Gastrocnemius medialis (tissue), 4 donors: ENCODE data around the gene SNAPC4. TPM values are rescaled to one million over a fixed set of nuclear protein-coding genes. Genes with fewer than 3 reads are reported as not detected.

ENCODE experiments used
- ATAC-seq, 2 donors: fragments of 150-250 bp; one replicate each; pipeline ENCODE4 v1.9.1; 2016
- DNase-seq, 2 donors: peaks; one replicate each; pipeline ENCODE4 v3.0.0-alpha.2; 2019
- H3K27ac ChIP-seq, 4 donors: fragments of 200-600 bp; sonication (generic); 1 replicate in 1 of 4; 2 replicates in 3 of 4; pipeline ENCODE4 v1.5.1; 2016 to 2018; ENCODE audit warnings: mild to moderate bottlenecking in 2 of 4, moderate library complexity in 1 of 4
- H3K27me3 ChIP-seq, 3 donors: fragments of 200-600 bp; sonication (generic) in 2 of 3; 1 replicate in 1 of 3; 2 replicates in 2 of 3; pipeline versions ENCODE4 v1.5.1 to v1.6.0; 2016 to 2019; ENCODE audit warnings: mild to moderate bottlenecking in 1 of 3, moderate library complexity in 1 of 3
- H3K36me3 ChIP-seq, 2 donors: fragments of 200-600 bp; sonication (generic) in 1 of 2; one replicate each; pipeline ENCODE4 v1.5.1; 2017 to 2018
- H3K4me1 ChIP-seq, 2 donors: fragments of 200-600 bp; sonication (generic) in 1 of 2; one replicate each; pipeline ENCODE4 v1.5.1; 2016 to 2017; ENCODE audit warnings: mild to moderate bottlenecking in 2 of 2
- H3K4me3 ChIP-seq, 4 donors: fragments of 200-600 bp; sonication (generic) in 3 of 4; 1 replicate in 1 of 4; 2 replicates in 3 of 4; pipeline ENCODE4 v1.5.1; 2016 to 2019; ENCODE audit warnings: mild to moderate bottlenecking in 2 of 4
- H3K9me3 ChIP-seq, 3 donors: fragments of 200-600 bp; sonication (generic) in 2 of 3; 1 replicate in 1 of 3; 2 replicates in 2 of 3; pipeline ENCODE4 v1.5.1; 2016 to 2019
- CTCF ChIP-seq, 5 experiments: fragments of 450-650 bp in 3 of 5; fragments of 200-600 bp in 2 of 5; sonication (generic) in 2 of 5; IDR thresholded peaks in 4 of 5; conservative IDR thresholded peaks in 1 of 5; 1 replicate in 4 of 5; 2 replicates in 1 of 5; pipeline ENCODE4 v1.5.1; 2016 to 2019; ENCODE audit warnings: antibody characterized with exemption in 5 of 5, mild to moderate bottlenecking in 3 of 5, moderate library complexity in 3 of 5
- POLR2A ChIP-seq, 2 donors: fragments of 450-650 bp; IDR thresholded peaks; one replicate each; pipeline ENCODE4 v1.6.1; 2017; ENCODE audit warnings: antibody characterized with exemption in 2 of 2, mild to moderate bottlenecking in 2 of 2, moderate library complexity in 2 of 2
- in situ Hi-C, 4 donors: fragments of 200-750 bp; cut with MboI; loops; one replicate each; pipeline versions ENCODE4 v1.15.0 to v1.8.0; 2017; ENCODE audit warnings: low sequenced_read_pairs in 4 of 4
- intact Hi-C: fragments of 100-400 bp; cut with DNase I; formaldehyde crosslinking; loops from one replicate; pipeline ENCODE4 v1.15.1; 2023; ENCODE audit warnings: low total_unique reads
- total RNA-seq, 4 donors: library from RNA; depleted of rRNA; stranded (reverse); fragments of >200 nt; gene quantifications; one replicate each; pipeline versions ENCODE4 v1.1.0 to v1.2.3, GENCODE V29; 2016

SNAPC4 gene
- total RNA-seq, 4 donors from 2014 or later: 2.3 to 6.0 (median 3.9) TPM

- H3K4me1 ChIP-seq: no peaks in the 10 kb centered on the region
- ATAC-seq: no peak
- no peak for DNase-seq
- in situ Hi-C loops: no loop called here
- H3K4me3 ChIP-seq: no peak overlapping the region
- H3K36me3 ChIP-seq: peaks cover 0 to 68% of the 10 kb centered on the region in 2 donors
- H3K27ac ChIP-seq: no peak overlapping the region
- no peak for TF ChIP-seq POLR2A (IDR thresholded peaks at IDR 0.05)
- no peak for TF ChIP-seq CTCF (IDR thresholded peaks at IDR 0.05 in 4 of 5, conservative IDR thresholded peaks at IDR 0.05 in 1 of 5)
- H3K27me3 ChIP-seq: no peaks in the 10 kb centered on the region
- no peaks in the 10 kb centered on the region for H3K9me3 ChIP-seq
- intact Hi-C loops: no loop called here
Measured at GRCh38 chr9:136392538-136393449, 7.2 kb downstream of the SNAPC4 start.

- Histone ChIP-seq H3K36me3 (peaks cover 0 to 73% of the 10 kb centered on the region in 2 donors), H3K9me3 (no peaks in the 10 kb centered on the region), H3K4me3 (no peak overlapping the region), H3K27ac (no peak overlapping the region), H3K4me1 (no peaks in the 10 kb centered on the region), H3K27me3 (no peaks in the 10 kb centered on the region)
- no peak for TF ChIP-seq POLR2A (IDR thresholded peaks at IDR 0.05)
- TF ChIP-seq CTCF (IDR thresholded peaks at IDR 0.05 in 4 of 5, conservative IDR thresholded peaks at IDR 0.05 in 1 of 5): no peak
- intact Hi-C loops: no loop called here
- no peak for ATAC-seq
- in situ Hi-C loops: no loop called here
- no peak for DNase-seq
Measured at GRCh38 chr9:136391737-136392537, 8.0 kb downstream of the SNAPC4 start.

- Histone ChIP-seq H3K9me3 (no peaks in the 10 kb centered on the region), H3K4me3 (no peak overlapping the region), H3K4me1 (no peaks in the 10 kb centered on the region), H3K27me3 (no peaks in the 10 kb centered on the region), H3K36me3 (peaks cover 3 to 63% of the 10 kb centered on the region in 2 donors), H3K27ac (no peak overlapping the region)
- TF ChIP-seq POLR2A (IDR thresholded peaks at IDR 0.05) (no peak), CTCF (IDR thresholded peaks at IDR 0.05 in 4 of 5, conservative IDR thresholded peaks at IDR 0.05 in 1 of 5) (no peak)
- DNase-seq (no peak), ATAC-seq (no peak)
- intact Hi-C loops: no loop called here
- in situ Hi-C loops: no loop called here
Measured at GRCh38 chr9:136389396-136389795, 10.6 kb downstream of the SNAPC4 start.

GRCh38 chr9:136387217-136387616 lies 12.8 kb downstream of the SNAPC4 start:
- H3K27ac ChIP-seq: no peak overlapping the region
- DNase-seq: no peak
- TF ChIP-seq POLR2A (IDR thresholded peaks at IDR 0.05) (no peak), CTCF (IDR thresholded peaks at IDR 0.05 in 4 of 5, conservative IDR thresholded peaks at IDR 0.05 in 1 of 5) (no peak)
- H3K4me1 ChIP-seq: no peaks in the 10 kb centered on the region
- no peak for ATAC-seq
- no peak overlapping the region for H3K4me3 ChIP-seq
- intact Hi-C loops: no loop called here
- H3K9me3 ChIP-seq: no peaks in the 10 kb centered on the region
- H3K27me3 ChIP-seq: no peaks in the 10 kb centered on the region
- in situ Hi-C loops: no loop called here
- H3K36me3 ChIP-seq: peaks cover 3 to 61% of the 10 kb centered on the region in 2 donors
